ENCODE data around the gene CDCA4. TPM values are rescaled to one million over a fixed set of nuclear protein-coding genes. Genes with fewer than 3 reads are reported as not detected.

Gene CDCA4
- total RNA-seq, 2 experiments from 2014 or later, result 17.7 to 18.8 TPM

GRCh38 chr14:104982548-104983230, 38.2 kb downstream of the CDCA4 start:
- Mint-ChIP-seq H3K27me3 (peaks cover 17% of the 10 kb centered on the region), H3K4me3 (no peak overlapping the region), H3K9me3 (no peaks in the 10 kb centered on the region), H3K4me1 (ENCODE audit: low read depth) (no peaks in the 10 kb centered on the region), H3K36me3 (ENCODE audit: low read depth) (no peaks in the 10 kb centered on the region), H3K27ac (no peak overlapping the region)
- Histone ChIP-seq H3K27me3 (ENCODE audit: control insufficient read depth in 1 of 2, insufficient read depth in 2 of 2, low read length in 2 of 2) (peaks cover 5 to 10% of the 10 kb centered on the region in 2 experiments), H3K9me3 (ENCODE audit: control insufficient read depth in 1 of 2, insufficient read depth in 1 of 2, low read length in 2 of 2) (peaks cover 0 to 1% of the 10 kb centered on the region in 2 experiments), H3K36me3 (ENCODE audit: insufficient read depth, low read length) (no peaks in the 10 kb centered on the region), H3K4me3 (ENCODE audit: low read length) (no peak overlapping the region), H3K27ac (ENCODE audit: low read depth in 1 of 2, low read length in 2 of 2) (no peak overlapping the region), H3K4me1 (ENCODE audit: insufficient read depth, low read length) (peaks cover 21% of the 10 kb centered on the region)
- intact Hi-C loops (cut with DNase I, micrococcal nuclease), result loop anchor here in 1 of 2 experiments (5.0 kb wide), 1 partner anchor 200 kb away; the partner anchor contains the start of gene NUDT14
- no peak for TF ChIP-seq CTCF (IDR thresholded peaks at IDR 0.05)
- DNase-seq, result no peak
- no peak for ATAC-seq (ENCODE audit: poor library complexity)
- POLR2A ChIA-PET, result interaction anchor here (1.4 kb wide), 1 partner anchor 83 kb away, joined by 4 read pairs; the partner anchor contains the start of gene GPR132
- CTCF ChIA-PET, result interaction anchor here (2.9 kb wide), 1 partner anchor 63 kb away, joined by 11 read pairs; no protein-coding TSS in a partner anchor

GRCh38 chr14:104981699-104982541, 39.0 kb downstream of the CDCA4 start:
- Mint-ChIP-seq H3K4me1 (ENCODE audit: low read depth) (no peaks in the 10 kb centered on the region), H3K27me3 (peaks cover 23% of the 10 kb centered on the region), H3K9me3 (no peaks in the 10 kb centered on the region), H3K36me3 (ENCODE audit: low read depth) (no peaks in the 10 kb centered on the region), H3K4me3 (no peak overlapping the region), H3K27ac (no peak overlapping the region)
- H3K36me3 ChIP-seq (ENCODE audit: insufficient read depth, low read length), result no peaks in the 10 kb centered on the region
- no peak overlapping the region for H3K4me3 ChIP-seq (ENCODE audit: low read length)
- DNase-seq (no peak), ATAC-seq (ENCODE audit: poor library complexity) (no peak)
- peaks cover 13 to 17% of the 10 kb centered on the region in 2 experiments for H3K27me3 ChIP-seq (ENCODE audit: control insufficient read depth in 1 of 2, insufficient read depth in 2 of 2, low read length in 2 of 2)
- POLR2A ChIA-PET, result no interaction called here
- intact Hi-C loops (cut with DNase I, micrococcal nuclease), result loop anchor here in 1 of 2 experiments (5.0 kb wide), 1 partner anchor 200 kb away; the partner anchor contains the start of gene NUDT14
- peaks cover 0 to 9% of the 10 kb centered on the region in 2 experiments for H3K9me3 ChIP-seq (ENCODE audit: control insufficient read depth in 1 of 2, insufficient read depth in 1 of 2, low read length in 2 of 2)
- TF ChIP-seq CTCF (IDR thresholded peaks at IDR 0.05), result no peak
- H3K27ac ChIP-seq (ENCODE audit: low read depth in 1 of 2, low read length in 2 of 2), result no peak overlapping the region
- H3K4me1 ChIP-seq (ENCODE audit: insufficient read depth, low read length), result peaks cover 28% of the 10 kb centered on the region
- CTCF ChIA-PET, result interaction anchor here (2.9 kb wide), 1 partner anchor 64 kb away, joined by 11 read pairs; no protein-coding TSS in a partner anchor
